Effector memory CD8-positive, alpha-beta T cell (primary cell): ENCODE results near the gene OSTM1.

Source experiments
- ATAC-seq: fragments of 150-1000 bp; cut with Tn5 transposase; replicated peaks from 2 replicates; pipeline ENCODE4 v1.10.0; 2021; ENCODE audit warnings: mild to moderate bottlenecking, moderate library complexity
- DNase-seq, 3 experiments: peaks; one replicate each; pipeline ENCODE4 v3.0.0; 2021
- H3K27ac Mint-ChIP-seq, 2 donors: one replicate each; pipeline ENCODE4 v1.8.0; 2022; ENCODE audit warnings: mild to moderate bottlenecking in 2 of 2, mixed read lengths in 2 of 2, moderate library complexity in 2 of 2
- H3K27me3 Mint-ChIP-seq, 2 donors: one replicate each; pipeline ENCODE4 v1.8.0; 2022; ENCODE audit warnings: mixed read lengths in 2 of 2
- H3K36me3 Mint-ChIP-seq: one replicate; pipeline ENCODE4 v1.8.0; 2022; ENCODE audit warnings: mild to moderate bottlenecking, moderate library complexity, mixed read lengths; ENCODE audit not compliant: insufficient read depth
- H3K4me1 Mint-ChIP-seq, 2 donors: one replicate each; pipeline ENCODE4 v1.8.0; 2022; ENCODE audit warnings: low read depth in 2 of 2, mixed read lengths in 2 of 2
- H3K4me3 Mint-ChIP-seq, 2 donors: one replicate each; pipeline ENCODE4 v1.8.0; 2022; ENCODE audit warnings: mild to moderate bottlenecking in 2 of 2, mixed read lengths in 2 of 2, moderate library complexity in 2 of 2
- H3K9me3 Mint-ChIP-seq, 2 donors: one replicate each; pipeline ENCODE4 v1.8.0; 2022; ENCODE audit warnings: mixed read lengths in 2 of 2

The OSTM1 gene

DNA sequence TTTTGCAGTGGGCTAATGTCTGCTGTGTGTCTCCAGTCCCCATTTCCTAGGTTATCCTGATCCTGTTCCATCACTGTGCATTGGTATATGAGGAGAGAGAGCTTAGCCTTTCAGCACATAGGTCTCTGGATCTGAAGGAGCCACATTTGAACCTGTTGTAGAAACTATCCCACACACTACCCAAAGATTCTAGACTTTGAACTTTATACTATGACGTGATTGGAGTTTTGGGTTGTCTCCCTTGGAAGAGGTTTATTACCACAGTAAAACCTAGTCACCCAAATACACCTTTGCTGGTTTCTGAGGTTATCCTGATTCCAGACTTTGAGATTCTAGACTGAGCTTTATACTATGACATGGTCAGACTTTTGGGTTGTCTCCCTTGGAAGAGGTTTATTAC, 8.0 kb upstream of the OSTM1 start:
- DNase-seq: no peak
- Mint-ChIP-seq H3K4me3 (no peak overlapping the region), H3K9me3 (no peaks in the 10 kb centered on the region), H3K4me1 (no peaks in the 10 kb centered on the region), H3K27ac (no peak overlapping the region), H3K36me3 (no peaks in the 10 kb centered on the region), H3K27me3 (peaks cover 39 to 41% of the 10 kb centered on the region in 2 donors)
- ATAC-seq: no peak

DNA sequence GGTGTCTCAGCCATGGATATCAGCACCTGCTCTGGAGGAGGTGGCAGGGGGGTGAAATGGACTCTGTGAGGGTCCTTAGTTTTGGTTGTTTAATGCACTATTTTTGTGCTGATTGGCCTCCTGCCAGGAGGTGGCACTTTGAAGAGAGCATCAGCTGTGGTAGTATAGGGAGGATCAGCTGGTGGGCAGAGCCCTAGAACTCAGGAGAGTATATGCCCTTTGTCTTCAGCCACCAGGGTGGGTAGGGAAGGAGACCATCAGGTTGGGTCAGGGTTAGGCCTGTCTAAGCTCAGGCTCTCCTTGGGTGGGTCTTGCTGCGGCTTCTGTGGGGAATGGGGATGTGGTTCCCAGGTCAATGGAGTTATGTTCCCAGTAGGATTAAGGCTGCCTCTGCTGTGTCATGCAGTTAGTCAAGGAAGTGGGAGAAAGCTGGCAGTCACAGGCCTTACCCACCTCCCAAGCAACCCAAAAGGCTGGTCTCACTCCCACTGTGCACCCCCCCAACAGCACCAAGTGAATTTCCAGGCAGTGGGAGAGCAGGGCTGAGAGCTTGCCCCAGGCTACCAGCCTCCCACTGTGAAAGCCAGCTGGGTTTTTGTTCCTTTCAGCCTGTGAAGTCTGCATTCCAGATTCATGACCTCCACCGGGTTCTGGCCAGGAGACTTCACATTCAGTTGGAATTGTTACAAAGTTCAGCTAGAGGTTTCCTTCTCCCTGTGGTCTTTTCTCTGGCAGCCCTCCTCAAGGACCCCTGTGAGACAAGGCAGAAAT, 5.7 kb upstream of the OSTM1 start:
- H3K4me3 Mint-ChIP-seq: no peak overlapping the region
- H3K9me3 Mint-ChIP-seq: no peaks in the 10 kb centered on the region
- no peaks in the 10 kb centered on the region for H3K36me3 Mint-ChIP-seq
- no peak overlapping the region for H3K27ac Mint-ChIP-seq
- H3K4me1 Mint-ChIP-seq: no peaks in the 10 kb centered on the region
- ATAC-seq (no peak), DNase-seq (no peak)
- H3K27me3 Mint-ChIP-seq: peaks cover 19 to 33% of the 10 kb centered on the region in 2 donors

DNA sequence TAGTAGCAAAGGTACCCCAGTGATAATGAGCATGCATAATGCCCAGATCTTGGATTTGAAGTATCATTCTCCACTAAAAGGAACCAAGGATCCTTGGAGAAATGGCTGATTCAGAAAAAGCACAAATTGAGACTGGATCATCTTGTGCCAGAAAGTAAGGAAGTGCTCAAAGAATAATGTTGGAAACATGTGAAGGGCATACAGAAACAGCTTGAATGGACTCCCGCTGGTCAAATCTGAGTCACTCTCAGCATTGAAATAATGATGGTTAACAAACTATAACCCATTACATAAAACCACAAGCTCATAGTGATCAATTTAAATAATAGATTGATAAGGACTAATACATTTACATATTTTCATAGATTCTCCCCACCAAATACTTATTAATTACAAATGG, 3.6 kb upstream of the OSTM1 start:
- ATAC-seq (no peak), DNase-seq (no peak)
- no peak overlapping the region for H3K27ac Mint-ChIP-seq
- no peaks in the 10 kb centered on the region for H3K9me3 Mint-ChIP-seq
- H3K4me1 Mint-ChIP-seq: peaks cover 6 to 10% of the 10 kb centered on the region in 2 donors
- H3K4me3 Mint-ChIP-seq: no peak overlapping the region
- H3K36me3 Mint-ChIP-seq: peaks cover 8% of the 10 kb centered on the region
- peaks cover 18 to 29% of the 10 kb centered on the region in 2 donors for H3K27me3 Mint-ChIP-seq

DNA sequence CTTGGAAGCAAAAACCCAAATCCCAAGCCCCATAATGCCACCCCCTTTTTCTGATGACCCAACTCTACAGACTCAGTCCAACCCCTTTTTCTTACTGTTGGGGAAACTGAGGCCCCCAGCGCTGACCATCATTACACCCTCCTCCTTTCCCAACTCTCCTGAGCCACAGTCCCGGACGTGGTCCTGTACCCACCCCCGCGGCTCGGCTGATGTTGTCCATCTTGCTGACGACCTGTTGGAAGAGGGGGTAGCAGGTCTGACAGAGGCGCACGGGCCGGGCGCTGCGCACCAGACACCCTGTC, 533 bp downstream of the OSTM1 start:
- DNase-seq: no peak
- Mint-ChIP-seq H3K4me3 (peak overlapping the region; percentile 79 to 87), H3K27ac (peak overlapping the region; percentile 80 to 92), H3K27me3 (no peaks in the 10 kb centered on the region), H3K4me1 (peaks cover 9 to 16% of the 10 kb centered on the region in 2 donors), H3K36me3 (peaks cover 8% of the 10 kb centered on the region), H3K9me3 (no peaks in the 10 kb centered on the region)
- no peak for ATAC-seq

DNA sequence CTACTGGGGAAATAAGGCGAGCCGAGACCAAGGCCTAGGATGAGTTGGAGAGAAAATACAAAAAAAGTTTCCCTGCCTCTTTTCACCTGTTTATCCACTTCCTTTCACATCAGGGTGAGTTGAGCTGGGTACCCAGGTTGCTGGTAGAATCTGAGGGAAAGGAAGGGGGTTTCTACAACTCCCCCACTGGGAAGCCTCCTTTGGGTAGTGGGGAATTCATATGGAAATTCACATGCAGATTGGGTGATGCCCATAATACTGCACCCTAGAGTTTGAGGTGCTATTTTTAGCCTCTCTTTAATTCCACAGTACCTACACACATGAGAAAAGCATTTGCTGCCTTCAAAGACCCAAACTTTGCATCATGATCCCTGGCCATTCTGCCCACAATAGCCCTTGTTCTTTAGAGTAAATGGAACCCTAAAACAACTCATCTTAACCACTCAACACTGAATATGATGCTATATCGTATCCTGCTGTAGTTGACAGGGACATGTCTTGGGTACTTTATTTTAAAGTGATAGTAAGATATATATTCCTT, 2.7 kb downstream of the OSTM1 start:
- Mint-ChIP-seq H3K27ac (peak overlapping the region in 1 of 2 donors; percentile 26), H3K27me3 (no peaks in the 10 kb centered on the region), H3K36me3 (peaks cover 8% of the 10 kb centered on the region), H3K9me3 (no peaks in the 10 kb centered on the region), H3K4me3 (no peak overlapping the region), H3K4me1 (peaks cover 9 to 16% of the 10 kb centered on the region in 2 donors)
- no peak for DNase-seq
- ATAC-seq: no peak

DNA sequence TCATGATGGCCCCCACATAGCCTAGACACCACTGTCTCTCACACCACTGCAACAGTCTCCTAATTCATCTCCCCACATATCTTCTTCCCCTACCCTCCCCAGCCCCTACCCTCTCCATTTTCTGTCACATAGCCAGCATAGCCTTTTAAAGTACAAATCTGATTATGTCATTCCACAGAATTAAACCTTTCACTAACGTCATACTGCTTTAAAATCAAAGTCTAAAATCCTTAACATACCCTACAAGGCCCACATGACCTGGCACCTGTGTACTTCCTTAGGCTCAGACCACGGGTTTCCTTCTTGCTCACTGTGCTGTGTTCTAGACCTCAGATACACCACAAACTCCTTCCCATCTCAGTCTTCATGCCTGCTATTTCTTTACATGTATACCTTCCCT, 5.9 kb downstream of the OSTM1 start:
- Mint-ChIP-seq H3K36me3 (peaks cover 1% of the 10 kb centered on the region), H3K9me3 (no peaks in the 10 kb centered on the region), H3K4me3 (no peak overlapping the region), H3K27me3 (no peaks in the 10 kb centered on the region), H3K27ac (no peak overlapping the region), H3K4me1 (peaks cover 9 to 14% of the 10 kb centered on the region in 2 donors)
- DNase-seq (peak in 2 of 3 experiments; percentile 9 to 12), ATAC-seq (peak; percentile 95)

DNA sequence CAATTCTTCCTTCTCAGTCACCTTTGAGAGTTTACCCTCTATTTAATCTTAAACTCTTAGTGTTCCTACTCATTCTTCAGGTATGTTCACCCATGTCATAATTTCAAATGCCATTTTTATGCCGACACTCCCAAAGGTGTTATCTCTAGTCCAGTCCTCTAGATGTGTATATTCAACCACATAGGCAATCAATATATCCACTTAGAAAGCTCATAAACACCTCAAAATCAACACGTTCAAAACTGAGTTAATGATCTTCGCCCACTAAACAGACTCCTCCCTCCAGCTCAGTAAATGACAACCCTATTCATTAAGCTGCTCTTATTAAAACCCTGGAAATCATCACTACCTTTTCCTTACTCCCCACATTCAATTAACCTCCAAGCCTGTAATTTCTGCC, 6.4 kb downstream of the OSTM1 start:
- Mint-ChIP-seq H3K27ac (no peak overlapping the region), H3K27me3 (no peaks in the 10 kb centered on the region), H3K9me3 (no peaks in the 10 kb centered on the region), H3K36me3 (no peaks in the 10 kb centered on the region), H3K4me1 (peaks cover 5 to 9% of the 10 kb centered on the region in 2 donors), H3K4me3 (no peak overlapping the region)
- DNase-seq (no peak), ATAC-seq (no peak)

DNA sequence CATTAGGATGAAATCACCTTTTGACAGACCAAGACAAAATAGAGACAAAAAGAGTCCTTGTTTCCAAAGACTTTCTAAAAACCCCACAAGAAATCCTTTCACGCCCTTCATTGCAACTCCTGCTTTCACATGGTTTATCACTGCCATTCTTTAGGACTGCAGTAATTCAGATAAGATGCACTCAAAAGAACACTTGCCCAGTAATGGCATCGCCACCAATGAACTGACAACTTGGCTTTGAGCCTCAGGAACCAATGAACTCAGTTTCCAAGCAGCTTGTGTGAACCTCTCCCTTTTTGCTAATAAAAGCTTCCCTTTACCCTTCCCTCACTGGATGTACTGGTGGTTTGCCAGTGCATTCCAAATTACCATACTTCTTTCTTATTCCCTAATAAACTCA, 21.8 kb downstream of the OSTM1 start:
- peak overlapping the region in 1 of 2 donors; percentile 10 for H3K27ac Mint-ChIP-seq

DNA sequence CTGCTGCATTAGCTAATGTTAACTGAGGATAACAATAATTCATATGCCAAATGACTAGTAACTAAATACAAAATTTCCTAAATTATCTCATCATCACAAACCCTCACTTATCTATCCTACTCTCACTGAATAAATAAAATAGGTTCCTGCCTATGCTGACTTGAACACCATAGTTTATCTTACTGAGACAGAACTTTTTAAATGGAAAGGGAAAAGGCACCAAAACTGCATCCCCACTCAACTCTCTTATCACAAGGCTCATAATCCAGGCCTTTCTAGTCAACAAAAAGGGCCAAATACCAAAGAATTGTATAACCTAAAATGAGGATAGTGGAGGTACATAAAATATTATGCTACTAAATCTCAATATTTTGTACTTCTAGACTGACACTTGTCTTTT, 23.1 kb downstream of the OSTM1 start:
- no peak overlapping the region for H3K27ac Mint-ChIP-seq
- H3K4me3 Mint-ChIP-seq: no peak overlapping the region
- no peaks in the 10 kb centered on the region for H3K27me3 Mint-ChIP-seq
- H3K4me1 Mint-ChIP-seq: peaks cover 0 to 3% of the 10 kb centered on the region in 2 donors
- ATAC-seq (no peak), DNase-seq (no peak)
- peaks cover 28% of the 10 kb centered on the region for H3K36me3 Mint-ChIP-seq
- no peaks in the 10 kb centered on the region for H3K9me3 Mint-ChIP-seq

More for the DNA sequence above, 21.8 kb downstream of the OSTM1 start:
- ATAC-seq (no peak), DNase-seq (no peak)
- Mint-ChIP-seq H3K4me3 (no peak overlapping the region), H3K27me3 (no peaks in the 10 kb centered on the region), H3K9me3 (no peaks in the 10 kb centered on the region), H3K4me1 (peaks cover 2 to 7% of the 10 kb centered on the region in 2 donors), H3K36me3 (peaks cover 25% of the 10 kb centered on the region)

DNA sequence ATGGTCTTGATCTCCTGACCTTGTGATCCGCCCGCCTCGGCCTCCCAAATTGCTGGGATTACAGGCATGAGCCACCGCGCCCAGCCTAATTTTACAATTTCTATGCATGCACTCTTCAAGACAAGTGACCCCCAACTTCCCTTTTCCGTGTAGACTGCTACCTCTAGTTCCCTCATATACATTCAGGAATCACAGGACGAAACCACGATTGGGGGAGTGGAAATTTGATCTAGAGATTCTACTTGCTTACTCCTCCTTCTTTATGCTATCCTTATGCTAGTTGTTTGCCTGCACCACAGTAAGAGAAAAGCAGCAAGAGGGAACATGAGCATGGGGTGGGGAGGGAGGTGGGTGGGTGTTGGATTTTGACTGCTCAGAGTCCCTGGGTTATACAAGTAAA, 34.9 kb downstream of the OSTM1 start:
- H3K27me3 Mint-ChIP-seq: no peaks in the 10 kb centered on the region
- no peak overlapping the region for H3K27ac Mint-ChIP-seq
- H3K4me3 Mint-ChIP-seq: no peak overlapping the region
- H3K9me3 Mint-ChIP-seq: no peaks in the 10 kb centered on the region
- ATAC-seq (no peak), DNase-seq (no peak)
- peaks cover 55% of the 10 kb centered on the region for H3K36me3 Mint-ChIP-seq
- H3K4me1 Mint-ChIP-seq: no peaks in the 10 kb centered on the region

DNA sequence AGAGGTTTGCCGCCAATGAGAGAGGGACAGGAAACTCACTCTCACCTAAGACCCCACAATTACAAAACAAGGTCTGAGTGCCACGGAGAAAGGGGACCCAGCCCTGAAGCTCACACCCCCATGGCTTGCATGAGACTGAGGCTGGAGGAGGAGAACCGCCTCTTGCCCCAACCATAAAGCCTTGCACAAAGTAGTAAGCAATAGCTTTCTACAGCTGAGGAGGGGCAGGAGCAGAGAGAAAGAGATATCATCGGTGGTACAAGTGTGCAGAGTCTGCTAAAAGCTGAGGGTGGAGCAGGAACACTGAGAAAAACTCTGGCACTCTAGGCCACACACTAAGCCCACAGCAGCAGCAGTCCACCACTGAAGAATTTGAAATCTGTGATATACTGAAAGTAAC, 37.7 kb downstream of the OSTM1 start:
- Mint-ChIP-seq H3K4me1 (no peaks in the 10 kb centered on the region), H3K27ac (no peak overlapping the region), H3K27me3 (no peaks in the 10 kb centered on the region), H3K4me3 (no peak overlapping the region), H3K9me3 (no peaks in the 10 kb centered on the region), H3K36me3 (peaks cover 41% of the 10 kb centered on the region)
- DNase-seq (no peak), ATAC-seq (no peak)

DNA sequence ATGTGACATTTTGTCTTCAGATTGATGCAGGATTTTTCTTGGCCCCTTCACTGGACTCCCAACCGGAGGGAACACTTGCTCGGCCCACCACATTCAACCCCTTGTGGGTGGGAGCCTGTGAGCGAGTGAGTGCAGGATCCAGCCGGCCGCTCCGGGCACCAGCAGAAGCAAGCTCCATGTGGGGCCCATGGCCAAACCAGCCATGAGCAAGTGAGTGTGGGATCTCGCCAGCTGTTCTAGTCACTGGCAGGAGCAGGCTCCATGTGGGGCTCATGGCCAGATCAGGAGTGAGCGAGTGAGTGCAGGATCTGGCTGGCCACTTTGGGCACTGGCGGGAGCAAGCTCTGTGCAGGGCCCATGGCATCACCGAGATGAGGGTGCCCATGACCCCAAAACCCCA, 42.6 kb downstream of the OSTM1 start:
- Mint-ChIP-seq H3K9me3 (no peaks in the 10 kb centered on the region), H3K4me3 (no peak overlapping the region), H3K4me1 (peaks cover 0 to 2% of the 10 kb centered on the region in 2 donors), H3K27ac (no peak overlapping the region), H3K36me3 (peaks cover 15% of the 10 kb centered on the region), H3K27me3 (no peaks in the 10 kb centered on the region)
- no peak for ATAC-seq
- DNase-seq: no peak

DNA sequence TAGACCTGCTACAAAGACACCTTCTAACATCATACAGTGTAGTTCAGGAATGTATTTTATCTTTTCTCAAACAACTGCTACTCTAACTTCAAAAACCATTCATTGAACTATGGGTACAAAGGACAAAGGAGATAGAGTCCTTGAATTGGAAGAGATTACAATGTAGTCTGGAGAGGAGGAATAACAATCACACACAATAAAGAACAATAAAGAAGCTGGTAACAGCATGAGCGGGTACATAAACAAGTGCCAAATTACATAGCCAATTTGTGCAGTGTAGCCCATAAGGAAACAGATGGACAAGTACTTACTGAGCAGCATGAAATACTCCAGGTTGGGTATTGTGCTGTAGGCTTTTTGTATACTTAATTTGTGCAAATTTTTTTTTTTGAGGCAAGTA, 44.3 kb downstream of the OSTM1 start:
- Mint-ChIP-seq H3K27ac (no peak overlapping the region), H3K9me3 (no peaks in the 10 kb centered on the region), H3K4me1 (peaks cover 0 to 2% of the 10 kb centered on the region in 2 donors), H3K4me3 (no peak overlapping the region), H3K27me3 (no peaks in the 10 kb centered on the region), H3K36me3 (peaks cover 12% of the 10 kb centered on the region)
- ATAC-seq (no peak), DNase-seq (no peak)

DNA sequence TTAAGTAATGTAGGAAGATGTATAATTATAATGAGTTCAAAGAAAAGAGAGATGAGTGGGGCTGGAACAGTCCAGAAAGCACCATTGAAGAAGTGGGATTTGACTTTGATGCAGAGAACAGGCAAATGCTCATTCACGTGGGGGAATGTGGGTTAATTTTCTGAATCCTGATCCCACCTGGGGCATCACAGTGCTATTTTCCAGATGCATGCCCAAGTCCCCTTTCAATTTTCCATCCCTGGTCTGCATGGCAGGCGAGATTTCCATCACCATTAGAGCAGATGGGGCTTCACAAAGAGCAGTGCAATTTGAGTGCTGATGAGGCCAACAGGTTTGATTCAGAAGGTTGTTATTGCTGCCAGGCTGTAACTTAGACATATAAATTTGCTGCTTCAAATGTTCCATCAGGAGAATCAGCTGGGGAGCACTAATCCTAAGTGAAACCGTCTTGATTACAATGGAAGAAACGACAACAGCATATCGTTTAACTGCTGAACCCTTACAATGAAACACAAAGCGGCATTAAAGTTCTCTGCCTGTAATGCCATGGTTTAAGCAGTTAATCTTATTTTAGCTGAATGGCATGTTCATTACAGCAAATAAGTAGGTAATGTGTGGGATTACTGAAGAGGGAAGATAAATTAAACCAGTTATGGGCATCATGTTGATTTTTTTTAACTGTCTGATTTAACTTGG, 45.2 kb downstream of the OSTM1 start:
- no peak for DNase-seq
- no peaks in the 10 kb centered on the region for H3K9me3 Mint-ChIP-seq
- no peaks in the 10 kb centered on the region for H3K27me3 Mint-ChIP-seq
- peaks cover 6% of the 10 kb centered on the region for H3K36me3 Mint-ChIP-seq
- no peak for ATAC-seq
- peaks cover 0 to 2% of the 10 kb centered on the region in 2 donors for H3K4me1 Mint-ChIP-seq
- peak overlapping the region; percentile 0 to 5 for H3K27ac Mint-ChIP-seq
- H3K4me3 Mint-ChIP-seq: no peak overlapping the region
